Measurements from ENCODE around the gene C1orf35.
A peak's percentile ranks its signal among the peaks of the same experiment; 100 is the strongest.

Gene C1orf35

GRCh38 chr1:228102791-228103620 is at the start of gene C1orf35:
C1orf35 (minus strand) TSS chr1:228103325; CDS start chr1:228103227, 98 bp downstream.
- peak; percentile 95 for DNase-seq

DNA sequence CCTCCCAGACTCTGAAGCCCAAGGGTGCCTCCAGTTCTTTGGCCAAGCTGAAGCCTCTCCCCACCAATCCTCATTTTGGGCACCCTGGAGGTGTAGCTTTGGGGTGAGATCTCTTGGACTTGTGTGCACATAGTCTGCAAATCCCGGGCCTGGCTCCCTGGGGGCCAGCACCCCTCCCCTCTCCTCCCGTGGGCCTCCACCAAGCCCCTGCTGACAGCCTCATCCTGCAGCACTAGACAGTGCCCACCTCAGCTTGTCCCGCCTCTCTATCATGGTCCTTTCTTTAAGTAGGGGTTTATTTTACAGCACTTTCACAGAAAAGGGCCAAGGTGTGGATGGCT is 49.8 kb upstream of the C1orf35 start:
- no peak for DNase-seq

DNA sequence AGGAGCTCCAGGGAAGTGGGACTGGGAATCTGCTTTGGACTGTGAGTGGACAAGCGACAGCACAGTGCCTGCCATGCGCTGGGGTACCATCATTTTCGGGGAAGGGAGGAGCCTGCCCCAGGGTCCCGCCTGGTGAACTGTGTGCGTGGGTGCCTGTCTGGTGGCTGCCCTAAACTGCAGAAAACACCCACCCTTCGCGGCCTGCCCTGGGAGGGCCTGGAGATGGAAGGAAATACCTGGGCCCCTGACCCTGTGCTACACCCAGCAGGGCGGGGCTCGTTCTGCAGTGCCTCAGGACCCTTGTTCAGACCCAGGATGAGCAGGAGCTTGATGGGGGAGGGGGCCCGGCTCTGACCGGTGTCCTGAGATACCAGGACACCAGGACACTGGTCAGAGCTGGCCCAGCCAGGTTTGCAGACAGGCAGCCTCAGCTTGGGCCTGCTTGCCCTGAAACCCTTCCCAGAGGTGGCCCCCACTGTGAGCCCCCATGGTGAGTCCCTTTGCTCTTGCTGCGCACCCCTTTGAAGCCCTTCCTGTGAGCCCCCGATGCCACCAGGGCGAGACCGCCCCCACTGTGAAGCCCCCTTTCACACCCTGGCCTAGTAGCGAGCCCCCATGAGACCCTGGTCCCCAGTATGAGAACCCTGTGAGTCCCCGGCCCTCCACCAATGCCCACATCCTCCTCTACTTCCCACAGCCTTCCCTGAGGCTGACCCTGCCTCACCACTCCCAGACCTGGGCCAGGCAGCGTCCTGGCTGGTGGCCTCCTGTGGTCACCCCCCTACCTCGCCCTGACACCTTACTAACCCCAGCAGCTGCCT is 49.2 kb upstream of the C1orf35 start:
- DNase-seq = no peak

GRCh38 chr1:228151180-228151925 is 48.2 kb upstream of the C1orf35 start:
- DNase-seq = no peak

DNA sequence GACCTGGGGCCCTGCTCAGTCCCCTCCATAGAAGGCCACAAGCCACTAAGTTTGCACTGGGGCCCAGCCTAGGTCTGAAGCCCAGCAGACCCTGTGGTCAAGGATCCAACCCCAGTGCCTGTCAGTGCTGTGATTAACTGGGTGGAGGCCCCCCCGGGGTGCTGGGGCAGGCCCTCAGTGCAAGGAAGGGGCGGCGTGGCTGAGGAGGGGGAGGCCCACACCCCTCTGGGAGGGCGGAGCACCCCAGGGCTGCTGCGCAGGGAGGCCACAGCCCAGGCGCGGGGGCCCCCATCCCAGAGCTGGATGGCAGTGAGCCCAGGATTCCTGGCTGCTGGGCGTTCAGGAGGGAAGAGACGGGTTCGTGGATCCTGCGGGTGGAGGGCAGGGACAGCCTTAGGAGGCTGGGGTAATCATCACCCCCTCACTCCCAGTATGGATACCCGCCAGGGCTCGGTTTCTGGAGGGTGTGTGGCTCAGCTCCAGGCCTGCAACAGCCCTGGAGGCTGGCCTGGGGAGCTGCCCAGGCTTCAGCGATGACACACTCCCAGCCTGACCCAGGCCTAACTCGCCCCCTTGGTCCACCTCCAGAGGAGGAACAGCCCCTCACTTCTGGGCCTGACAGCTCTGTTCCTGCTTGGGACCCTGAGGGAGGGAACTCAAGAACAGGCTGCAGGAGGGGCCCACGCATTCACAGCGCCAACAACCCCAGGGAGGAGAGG is 47.5 kb upstream of the C1orf35 start:
- no peak for DNase-seq

- DNase-seq = no peak
Observed at GRCh38 chr1:228150120-228150460, 47.0 kb upstream of the C1orf35 start.

- DNase-seq = no peak
Observed at GRCh38 chr1:228149406-228150119, 46.4 kb upstream of the C1orf35 start, which contains the start of gene GJC2. GJC2 (plus strand) TSS chr1:228149930; CDS start chr1:228157759, 7,829 bp downstream.

DNA sequence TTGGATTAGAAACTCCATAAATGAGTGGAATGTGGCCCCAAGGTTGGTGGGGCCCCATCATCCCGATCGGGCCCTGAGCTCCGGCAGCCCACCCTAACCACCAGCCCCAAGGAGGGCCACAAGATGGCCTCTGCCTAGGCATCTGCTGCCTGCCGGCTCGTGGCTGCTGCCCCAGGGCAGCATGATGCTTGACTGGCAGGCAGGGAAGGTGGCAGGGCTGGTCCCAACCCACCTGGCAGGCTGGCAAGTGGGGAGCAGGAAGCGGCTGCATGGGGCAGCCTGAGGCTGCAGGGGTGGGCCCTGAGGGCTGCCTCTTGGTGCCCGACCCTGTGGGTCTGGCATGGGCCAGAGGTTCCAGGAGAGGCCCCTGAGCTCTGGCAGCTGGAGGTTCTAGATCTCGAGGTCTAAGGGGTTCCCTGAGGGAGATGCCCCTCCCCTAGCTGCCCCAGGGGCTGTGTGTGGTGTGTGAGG is 45.8 kb upstream of the C1orf35 start:
- no peak for DNase-seq

DNA sequence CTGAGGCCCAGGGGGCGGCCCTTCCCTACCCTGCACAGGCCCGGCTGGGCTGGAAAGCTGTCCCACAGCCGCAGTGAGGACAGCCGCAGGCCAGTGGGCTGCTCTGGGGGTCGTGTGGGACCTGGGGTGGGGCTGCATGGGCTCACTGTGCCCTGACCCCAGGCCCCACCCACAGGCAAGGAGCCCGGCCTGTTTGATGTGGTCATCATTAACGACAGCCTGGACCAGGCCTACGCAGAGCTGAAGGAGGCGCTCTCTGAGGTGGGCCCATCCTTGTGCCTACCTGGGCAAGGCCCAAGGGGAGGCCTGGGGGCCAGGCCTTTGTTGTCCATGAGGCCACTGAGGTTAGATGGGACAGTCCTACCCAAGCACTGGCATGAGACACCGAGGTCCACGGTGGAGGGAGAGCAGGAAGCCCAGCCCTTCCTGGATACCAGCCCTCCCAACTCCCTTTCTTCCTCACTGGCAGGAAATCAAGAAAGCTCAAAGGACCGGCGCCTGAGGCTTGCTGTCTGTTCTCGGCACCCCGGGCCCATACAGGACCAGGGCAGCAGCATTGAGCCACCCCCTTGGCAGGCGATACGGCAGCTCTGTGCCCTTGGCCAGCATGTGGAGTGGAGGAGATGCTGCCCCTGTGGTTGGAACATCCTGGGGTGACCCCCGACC is 45.2 kb upstream of the C1orf35 start:
- no peak for DNase-seq

DNA sequence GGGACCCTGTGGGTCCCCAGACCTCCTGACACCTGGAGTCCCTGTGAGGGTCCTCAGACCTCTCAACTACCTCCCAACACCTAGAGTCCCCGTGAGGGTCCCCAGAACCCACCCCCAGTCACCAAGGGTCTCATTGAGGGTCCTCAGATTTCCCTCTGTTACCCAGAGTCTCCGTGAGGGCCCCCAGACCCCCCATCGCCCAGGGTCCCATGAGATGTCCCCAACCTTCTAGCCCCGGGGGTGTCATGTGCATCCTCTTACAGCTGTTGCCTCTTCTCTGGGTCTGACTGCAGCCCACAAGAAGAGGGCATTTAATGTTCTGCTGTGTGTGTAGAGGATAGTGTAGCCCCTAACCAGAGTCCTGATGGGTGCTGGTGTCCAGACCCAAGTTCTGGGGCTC is 44.6 kb upstream of the C1orf35 start:
- DNase-seq = no peak

DNA sequence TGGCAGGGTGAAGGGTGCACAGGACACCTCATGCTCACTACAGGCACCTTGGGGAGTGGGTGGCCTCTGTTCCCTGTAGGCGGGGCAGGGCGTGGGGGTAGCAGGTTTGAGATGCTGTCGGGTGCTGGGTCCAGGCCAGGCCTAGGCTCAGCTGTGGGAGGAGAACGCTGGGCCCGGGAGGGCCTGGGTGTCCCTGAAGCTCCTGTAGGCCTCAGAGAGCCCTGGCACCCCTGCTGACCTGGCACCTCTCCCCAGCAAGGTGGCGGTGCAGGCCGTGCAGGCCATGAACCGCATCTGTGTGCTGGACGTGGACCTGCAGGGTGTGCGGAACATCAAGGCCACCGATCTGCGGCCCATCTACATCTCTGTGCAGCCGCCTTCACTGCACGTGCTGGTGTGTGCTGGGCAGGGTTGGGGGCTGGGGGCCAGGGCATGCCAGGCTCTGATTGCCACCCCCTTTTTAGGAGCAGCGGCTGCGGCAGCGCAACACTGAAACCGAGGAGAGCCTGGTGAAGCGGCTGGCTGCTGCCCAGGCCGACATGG is 44.1 kb upstream of the C1orf35 start:
- DNase-seq = no peak

- DNase-seq = no peak
Observed at GRCh38 chr1:228146417-228147150, 43.5 kb upstream of the C1orf35 start.

DNA sequence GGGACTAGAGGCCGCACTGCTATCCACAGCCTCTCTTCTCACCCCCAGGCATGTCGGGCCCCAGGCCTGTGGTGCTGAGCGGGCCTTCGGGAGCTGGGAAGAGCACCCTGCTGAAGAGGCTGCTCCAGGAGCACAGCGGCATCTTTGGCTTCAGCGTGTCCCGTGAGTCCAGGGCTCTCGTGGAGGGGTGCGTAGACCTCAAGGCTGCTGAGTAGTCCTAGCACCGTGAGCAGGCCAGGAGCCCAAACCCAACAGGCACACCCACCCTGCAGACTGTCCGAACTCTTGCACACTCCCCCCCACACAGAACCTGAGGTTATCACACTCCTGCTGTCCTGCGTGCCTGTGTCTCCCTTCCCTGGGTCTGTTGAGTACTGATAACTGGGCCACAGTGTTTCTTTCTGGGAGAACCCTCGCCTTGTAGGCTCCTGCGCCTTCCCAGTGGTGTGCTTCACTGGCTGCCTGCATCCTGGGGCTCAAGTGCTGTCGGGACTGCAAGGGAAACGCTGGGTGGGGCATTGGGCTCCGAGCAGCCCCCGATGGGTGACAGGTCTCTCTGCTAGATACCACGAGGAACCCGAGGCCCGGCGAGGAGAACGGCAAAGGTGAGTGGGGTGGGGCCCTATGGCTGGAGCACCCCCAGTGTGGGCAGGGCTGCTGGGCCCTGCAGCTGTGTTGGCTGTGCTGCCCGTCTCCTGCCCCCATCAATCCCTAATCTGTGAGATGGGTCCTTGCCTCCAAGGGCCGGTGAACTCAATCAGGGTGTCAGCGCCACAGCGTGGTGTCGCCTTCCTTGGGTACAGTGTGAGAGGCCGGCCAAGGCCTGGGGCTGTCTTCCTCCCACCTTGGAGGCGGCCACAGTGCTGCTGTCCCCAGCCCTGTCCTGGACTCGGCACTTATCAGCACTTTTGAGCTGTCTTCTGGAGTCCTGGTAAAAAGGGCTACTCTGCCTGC is 42.6 kb upstream of the C1orf35 start:
- no peak for DNase-seq

- no peak for DNase-seq
Observed at GRCh38 chr1:228144993-228145343, 41.8 kb upstream of the C1orf35 start.

- no peak for DNase-seq
Observed at GRCh38 chr1:228144193-228144992, 41.3 kb upstream of the C1orf35 start.

- no peak for DNase-seq
Observed at GRCh38 chr1:228143480-228144192, 40.5 kb upstream of the C1orf35 start.

GRCh38 chr1:228142701-228143136 is 39.6 kb upstream of the C1orf35 start:
- DNase-seq = no peak
